ENCODE results near the gene LCP2. TPM values are rescaled to one million over a fixed set of nuclear protein-coding genes. Genes with fewer than 3 reads are reported as not detected.

Gene LCP2
- total and polyA plus RNA-seq, 2 experiments from 2014 or later = 0.80 TPM; not detected in 1

DNA sequence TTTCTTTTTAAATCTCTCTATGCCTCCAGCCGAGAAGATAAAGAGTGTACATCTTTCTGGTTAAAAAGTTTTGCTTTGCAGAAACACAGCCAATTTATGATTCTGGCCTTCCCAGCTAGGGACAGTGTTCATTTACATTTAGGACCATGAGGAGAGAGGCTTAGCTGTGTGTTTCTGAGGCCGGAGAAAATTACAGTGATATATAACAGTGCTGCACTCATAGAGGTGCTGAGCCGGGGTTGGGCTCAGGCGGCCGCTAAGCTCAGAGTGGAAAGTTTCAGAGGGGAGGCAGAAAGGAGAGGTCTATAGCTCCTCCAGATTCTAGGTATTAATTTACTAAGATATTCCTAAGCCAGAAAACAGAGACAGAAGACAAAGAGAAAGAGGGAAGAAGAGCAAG, 37.0 kb upstream of the LCP2 start:
- Histone ChIP-seq H3K36me3 (replicated peaks; ENCODE audit: insufficient read depth, low read depth) (no peaks in the 10 kb centered on the region), H3K79me2 (no peaks in the 10 kb centered on the region), H4K20me1 (ENCODE audit: insufficient read depth, poor library complexity, severe bottlenecking) (no peaks in the 10 kb centered on the region), H3K4me1 (ENCODE audit: insufficient read depth) (no peaks in the 10 kb centered on the region), H3K4me2 (no peak overlapping the region), H3K9me2 (replicated peaks; ENCODE audit: insufficient read depth) (no peaks in the 10 kb centered on the region), H3K4me3 (no peak overlapping the region), H3K9me3 (ENCODE audit: low read depth) (no peaks in the 10 kb centered on the region), H3K27ac (no peak overlapping the region), H3K27me3 (no peaks in the 10 kb centered on the region), H2AFZ (no peak overlapping the region)
- no peak for DNase-seq (ENCODE audit: low spot score)
- 60% methylated on average over 5 of the region's 5 CpGs for WGBS (ENCODE audit: low lambda C conversion rate, missing lambda C conversion rate)
- TF ChIP-seq EZH2 (IDR thresholded peaks at IDR 0.05; ENCODE audit: borderline replicate concordance) (no peak), EZH2phosphoT487 (IDR thresholded peaks at IDR 0.05; ENCODE audit: low read depth, severe bottlenecking, unreplicated experiment) (no peak)
- TF ChIP-seq, protein P1, sequence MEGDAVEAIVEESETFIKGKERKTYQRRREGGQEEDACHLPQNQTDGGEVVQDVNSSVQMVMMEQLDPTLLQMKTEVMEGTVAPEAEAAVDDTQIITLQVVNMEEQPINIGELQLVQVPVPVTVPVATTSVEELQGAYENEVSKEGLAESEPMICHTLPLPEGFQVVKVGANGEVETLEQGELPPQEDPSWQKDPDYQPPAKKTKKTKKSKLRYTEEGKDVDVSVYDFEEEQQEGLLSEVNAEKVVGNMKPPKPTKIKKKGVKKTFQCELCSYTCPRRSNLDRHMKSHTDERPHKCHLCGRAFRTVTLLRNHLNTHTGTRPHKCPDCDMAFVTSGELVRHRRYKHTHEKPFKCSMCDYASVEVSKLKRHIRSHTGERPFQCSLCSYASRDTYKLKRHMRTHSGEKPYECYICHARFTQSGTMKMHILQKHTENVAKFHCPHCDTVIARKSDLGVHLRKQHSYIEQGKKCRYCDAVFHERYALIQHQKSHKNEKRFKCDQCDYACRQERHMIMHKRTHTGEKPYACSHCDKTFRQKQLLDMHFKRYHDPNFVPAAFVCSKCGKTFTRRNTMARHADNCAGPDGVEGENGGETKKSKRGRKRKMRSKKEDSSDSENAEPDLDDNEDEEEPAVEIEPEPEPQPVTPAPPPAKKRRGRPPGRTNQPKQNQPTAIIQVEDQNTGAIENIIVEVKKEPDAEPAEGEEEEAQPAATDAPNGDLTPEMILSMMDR (IDR thresholded peaks at IDR 0.05; ENCODE audit: poor library complexity) = no peak

DNA sequence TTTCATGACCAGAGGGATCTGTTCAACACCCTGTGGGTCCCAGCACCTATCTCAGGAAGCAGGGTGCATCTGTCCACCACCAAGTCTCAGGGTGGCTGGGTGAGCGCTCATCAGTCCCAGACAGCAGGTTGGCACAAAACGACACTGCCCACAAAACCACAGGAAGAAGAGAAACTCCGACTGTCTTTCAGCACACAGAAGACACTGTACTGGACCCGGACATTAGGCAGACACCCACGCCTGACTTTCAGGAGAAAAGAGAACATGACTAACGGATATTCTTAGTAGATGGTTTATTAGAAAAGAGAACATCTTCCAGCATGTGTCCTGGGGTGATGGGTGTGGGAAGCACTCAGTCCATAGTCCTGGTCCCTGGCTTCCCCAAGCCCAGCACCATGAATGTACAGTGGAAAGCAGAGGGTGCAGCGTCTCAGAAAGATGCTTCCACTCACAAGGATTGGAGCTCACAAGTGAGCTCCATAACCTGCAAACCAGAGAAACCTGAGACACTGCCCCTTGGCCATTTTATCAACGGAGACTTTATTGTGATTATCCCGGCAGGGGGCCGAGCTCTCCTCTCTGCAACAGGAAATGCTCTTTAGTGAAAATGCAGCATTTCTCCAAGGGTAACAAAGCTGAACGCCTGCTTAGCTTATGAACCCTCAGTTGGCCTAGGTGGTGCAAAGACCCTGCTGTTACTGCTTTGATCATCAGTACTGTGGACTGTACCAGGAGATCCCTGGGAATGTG, 35.8 kb upstream of the LCP2 start:
- 54% methylated on average over 11 of the region's 11 CpGs for WGBS (ENCODE audit: low lambda C conversion rate, missing lambda C conversion rate)

DNA sequence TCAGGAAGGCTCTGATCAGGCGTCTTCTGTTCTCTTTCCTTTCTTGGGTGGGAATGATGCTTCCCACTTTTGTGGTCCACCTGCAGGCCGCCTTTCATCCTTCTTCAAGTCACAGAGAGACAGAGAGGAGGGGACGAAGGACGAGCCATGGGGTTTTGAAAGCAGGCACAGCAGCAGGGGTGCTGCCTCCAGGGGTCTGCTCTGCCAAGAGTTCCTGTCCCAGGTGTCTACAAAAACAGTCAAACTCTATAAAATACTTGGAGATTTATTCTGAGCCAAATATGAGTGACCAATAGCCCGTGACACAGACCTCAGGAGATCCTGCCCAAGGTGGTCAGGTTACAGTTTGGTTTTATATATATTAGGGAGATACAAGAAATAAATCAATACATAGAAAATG, 34.5 kb upstream of the LCP2 start:
- no peak for TF ChIP-seq EZH2phosphoT487 (IDR thresholded peaks at IDR 0.05; ENCODE audit: low read depth, severe bottlenecking, unreplicated experiment)
- no peak for TF ChIP-seq EZH2 (IDR thresholded peaks at IDR 0.05; ENCODE audit: borderline replicate concordance)
- TF ChIP-seq, protein P1 (IDR thresholded peaks at IDR 0.05; ENCODE audit: poor library complexity) = no peak
- Histone ChIP-seq H3K79me2 (no peaks in the 10 kb centered on the region), H3K9me3 (ENCODE audit: low read depth) (no peaks in the 10 kb centered on the region), H4K20me1 (ENCODE audit: insufficient read depth, poor library complexity, severe bottlenecking) (no peaks in the 10 kb centered on the region), H3K27ac (no peak overlapping the region), H3K4me3 (no peak overlapping the region), H3K4me2 (no peak overlapping the region), H3K4me1 (ENCODE audit: insufficient read depth) (no peaks in the 10 kb centered on the region), H2AFZ (no peak overlapping the region), H3K27me3 (no peaks in the 10 kb centered on the region), H3K36me3 (replicated peaks; ENCODE audit: insufficient read depth, low read depth) (no peaks in the 10 kb centered on the region), H3K9me2 (replicated peaks; ENCODE audit: insufficient read depth) (no peaks in the 10 kb centered on the region)
- WGBS (ENCODE audit: low lambda C conversion rate, missing lambda C conversion rate) = 97% methylated on average over 5 of the region's 5 CpGs
- no peak for DNase-seq (ENCODE audit: low spot score)

More for the DNA sequence above, 35.8 kb upstream of the LCP2 start:
- TF ChIP-seq EZH2phosphoT487 (IDR thresholded peaks at IDR 0.05; ENCODE audit: low read depth, severe bottlenecking, unreplicated experiment) = no peak
- TF ChIP-seq EZH2 (IDR thresholded peaks at IDR 0.05; ENCODE audit: borderline replicate concordance) = no peak
- TF ChIP-seq, protein P1 (IDR thresholded peaks at IDR 0.05; ENCODE audit: poor library complexity) = no peak
- Histone ChIP-seq H2AFZ (no peak overlapping the region), H3K27me3 (no peaks in the 10 kb centered on the region), H3K4me2 (no peak overlapping the region), H3K36me3 (replicated peaks; ENCODE audit: insufficient read depth, low read depth) (no peaks in the 10 kb centered on the region), H3K27ac (no peak overlapping the region), H3K9me2 (replicated peaks; ENCODE audit: insufficient read depth) (no peaks in the 10 kb centered on the region), H3K4me1 (ENCODE audit: insufficient read depth) (no peaks in the 10 kb centered on the region), H4K20me1 (ENCODE audit: insufficient read depth, poor library complexity, severe bottlenecking) (no peaks in the 10 kb centered on the region), H3K4me3 (no peak overlapping the region), H3K9me3 (ENCODE audit: low read depth) (no peaks in the 10 kb centered on the region), H3K79me2 (no peaks in the 10 kb centered on the region)
- DNase-seq (ENCODE audit: low spot score) = no peak

Data from hepatocyte (in vitro differentiated cells).